HuH-7.5 (cell line): ENCODE data around the gene POU4F1.

Experiments
- DNase-seq: peaks from one replicate; pipeline ENCODE4 v3.0.0; 2011; ENCODE audit warnings: low spot score

POU4F1 gene

DNA sequence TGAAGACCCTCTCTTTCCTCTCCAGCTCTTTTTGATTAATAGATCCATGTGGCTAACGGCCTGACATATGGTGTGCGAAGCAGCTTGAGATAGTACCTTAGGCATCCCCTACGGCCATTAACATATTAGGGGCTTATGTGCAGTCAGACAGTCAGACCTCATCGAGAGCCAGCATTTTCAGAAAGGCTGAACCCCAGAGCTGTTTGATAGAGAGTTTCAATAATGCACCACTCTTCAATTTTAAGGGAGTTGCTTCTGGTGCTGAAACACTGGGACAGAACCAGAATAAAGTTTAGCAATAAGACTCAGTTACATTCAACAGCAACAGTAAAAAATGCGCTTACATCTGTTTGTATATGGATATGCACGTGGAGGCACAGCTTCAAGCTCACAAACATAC, 10.8 kb downstream of the POU4F1 start:
- no peak for DNase-seq

DNA sequence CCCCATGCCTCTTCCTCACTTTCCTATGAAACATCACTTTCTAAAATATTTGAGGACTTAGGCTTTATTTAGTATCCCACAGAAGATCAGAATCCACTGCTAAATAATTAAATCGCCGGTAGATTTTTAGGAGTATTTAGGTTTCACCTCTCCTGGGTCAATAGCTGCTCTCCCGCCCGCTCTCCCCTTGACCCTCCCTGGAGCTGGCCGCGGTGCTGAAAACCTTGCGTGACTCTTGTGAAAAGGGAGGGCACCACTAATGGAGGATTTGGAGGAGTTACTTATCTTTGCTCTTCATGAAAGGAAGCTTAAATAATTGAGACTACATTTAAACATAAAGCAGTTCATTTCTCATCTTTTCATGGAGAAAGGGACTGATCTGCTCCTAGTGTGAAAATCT, 14.1 kb downstream of the POU4F1 start:
- DNase-seq: no peak

DNA sequence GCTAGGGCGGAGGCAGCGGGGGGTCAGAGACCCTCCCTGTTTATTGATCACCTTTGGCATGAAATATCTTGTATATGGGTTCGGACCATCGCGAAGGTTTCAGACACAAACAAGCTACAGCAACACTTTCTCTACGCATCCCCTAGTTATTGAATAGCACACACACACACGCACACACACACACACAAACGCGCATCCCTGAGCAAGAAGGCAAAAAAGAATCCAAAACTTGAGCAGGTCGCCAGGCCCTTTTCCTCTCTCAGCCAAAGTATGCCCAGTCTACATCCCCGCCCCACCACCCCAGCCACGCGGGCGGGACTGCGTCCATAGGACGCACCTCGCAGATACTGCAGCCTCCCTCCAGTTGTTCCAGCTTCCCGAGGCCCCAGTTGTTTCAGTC, 16.0 kb downstream of the POU4F1 start:
- DNase-seq: no peak

DNA sequence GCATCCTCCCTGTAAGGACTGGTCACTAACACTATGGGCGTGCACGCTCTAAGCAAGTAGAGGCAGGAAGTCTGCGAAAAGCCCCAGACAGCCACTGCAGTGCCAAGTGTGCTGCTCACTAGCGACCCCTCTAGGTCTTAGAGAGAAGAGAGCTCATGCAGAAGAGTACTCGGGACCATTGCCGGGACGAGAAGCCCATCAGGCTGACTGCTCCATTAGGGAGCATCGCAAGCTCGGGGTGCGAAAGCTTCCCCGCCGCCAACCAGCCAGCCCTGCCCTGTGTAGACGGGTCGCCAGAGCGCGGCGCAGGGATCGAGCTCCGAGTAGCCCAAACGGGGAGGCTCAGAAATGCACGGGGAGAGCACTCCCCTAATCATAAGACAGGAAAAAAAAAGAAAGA, 16.6 kb downstream of the POU4F1 start:
- DNase-seq: no peak

DNA sequence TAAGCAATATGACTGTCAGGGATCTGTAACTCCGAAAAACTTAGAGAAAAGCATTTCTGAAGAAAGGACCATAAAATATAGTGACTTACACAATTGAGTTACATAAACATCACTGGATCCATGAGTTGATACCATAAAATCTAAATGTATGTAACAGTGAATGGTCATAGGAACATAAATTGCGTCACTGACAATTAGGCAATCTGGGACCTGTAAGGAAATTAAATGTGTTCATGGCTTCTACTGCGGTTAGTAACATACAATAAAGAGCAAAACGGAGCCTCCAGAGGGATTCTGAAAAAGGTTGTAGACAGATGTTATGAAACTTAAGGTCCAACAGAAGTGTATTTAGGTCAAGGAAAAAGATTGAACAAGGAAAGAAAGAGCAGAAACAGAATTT, 27.1 kb downstream of the POU4F1 start:
- no peak for DNase-seq

DNA sequence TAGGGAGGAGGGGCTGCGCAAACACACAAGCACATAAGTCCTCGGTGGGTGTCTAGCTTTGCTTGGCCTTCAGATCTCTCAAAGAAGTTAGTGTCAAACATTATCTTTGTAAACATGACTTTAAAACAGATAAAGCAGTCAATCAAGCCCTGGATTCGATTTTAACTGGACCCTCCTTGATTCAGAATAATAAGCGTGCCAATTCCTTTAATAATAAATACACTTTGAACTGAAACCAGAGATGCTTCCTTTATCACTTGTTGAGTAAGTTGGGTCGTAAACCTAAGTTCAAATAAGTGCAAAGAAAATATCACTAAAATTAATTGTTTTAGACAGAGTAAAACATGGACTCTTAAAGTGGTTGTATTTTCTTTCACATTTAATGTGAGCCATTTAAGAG, 30.9 kb downstream of the POU4F1 start:
- DNase-seq: no peak

DNA sequence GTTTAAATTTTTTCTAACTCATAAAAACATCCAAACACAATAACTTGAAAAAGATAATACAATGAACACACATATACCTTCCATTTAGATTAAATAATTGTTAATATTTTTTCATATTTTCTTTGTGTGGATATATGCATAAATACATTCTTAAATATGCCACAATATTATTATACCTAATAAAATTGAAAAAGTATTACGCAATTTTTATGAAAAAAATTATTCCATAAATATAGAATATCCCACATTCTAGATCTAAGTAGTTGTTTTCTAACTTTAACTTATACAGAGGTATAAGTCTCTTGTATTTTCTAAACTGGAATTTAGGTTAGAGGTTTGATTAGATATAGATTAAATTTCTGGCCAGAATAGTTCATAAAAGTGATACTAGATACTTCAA, 34.3 kb downstream of the POU4F1 start:
- DNase-seq: no peak

DNA sequence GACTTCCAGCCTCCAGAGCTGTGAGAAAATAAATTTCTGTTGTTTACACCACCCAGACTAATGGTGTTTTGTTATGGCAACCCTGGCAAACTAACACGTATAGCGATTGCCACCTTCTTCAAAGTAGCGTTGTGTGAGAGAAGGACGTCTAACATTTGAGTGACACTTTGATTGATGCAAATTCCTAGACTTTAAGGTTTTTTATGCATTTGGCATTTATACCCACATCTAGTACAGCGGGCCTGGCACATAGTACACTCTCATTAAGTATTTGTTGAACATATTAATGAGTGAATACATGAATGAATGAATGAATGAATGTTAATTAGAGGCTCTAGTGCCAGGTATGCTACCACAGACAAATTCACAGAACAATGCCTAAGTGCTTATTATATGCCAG, 36.7 kb downstream of the POU4F1 start:
- no peak for DNase-seq

DNA sequence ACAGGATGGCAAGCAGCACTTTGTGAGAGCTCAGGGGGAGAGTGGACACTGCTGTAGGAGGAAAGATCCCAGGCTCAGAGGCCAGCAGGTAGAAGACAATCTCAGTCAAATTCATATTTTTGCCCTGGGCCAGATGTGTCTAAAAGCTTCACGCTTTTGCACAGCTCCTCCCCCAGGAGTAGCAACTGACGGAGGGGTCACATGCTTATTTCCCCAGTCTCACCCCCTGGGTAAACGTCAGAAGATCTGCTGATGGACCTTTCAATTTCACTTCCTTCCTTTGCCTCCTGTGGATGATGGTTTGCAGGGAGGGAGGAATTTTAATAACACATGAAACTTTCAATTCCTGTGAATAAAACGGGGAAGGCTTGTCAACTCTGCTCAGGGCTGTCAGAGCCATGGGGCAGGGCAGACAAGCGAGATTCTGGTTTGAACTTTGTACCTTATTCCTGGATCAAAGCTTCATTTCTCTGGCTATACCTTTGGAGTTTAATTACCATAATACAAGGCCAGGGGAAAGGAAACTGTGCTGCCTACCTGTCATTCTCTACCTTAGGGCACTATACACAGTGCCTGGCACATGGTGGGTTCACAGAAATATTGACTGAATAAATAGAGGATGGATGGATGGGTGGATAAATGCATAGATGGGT, 41.0 kb downstream of the POU4F1 start:
- no peak for DNase-seq
